HepG2 (cell line): ENCODE data around the gene MCRIP2. TPM values are rescaled to one million over a fixed set of nuclear protein-coding genes. Genes with fewer than 3 reads are reported as not detected.
A peak's percentile ranks its signal among the peaks of the same experiment; 100 is the strongest.

Experiments
- AGO1 ChIP-seq: fragments of 200-400 bp; formaldehyde crosslinking; IDR thresholded peaks from 2 replicates; pipeline ENCODE4 v1.6.1; 2017; ENCODE audit warnings: mild to moderate bottlenecking, low read depth, low read length, moderate library complexity; ENCODE audit not compliant: poor library complexity, severe bottlenecking
- BORCS8-MEF2B ChIP-seq: sonication (generic); formaldehyde crosslinking; IDR thresholded peaks from 2 replicates; pipeline ENCODE4 v1.8.0; 2022; ENCODE audit warnings: mild to moderate bottlenecking, missing genetic modification reagents
- CHD2 ChIP-seq: IDR thresholded peaks from 2 replicates; pipeline ENCODE4 v1.6.1; 2011; ENCODE audit warnings: low read depth, low read length, improper control_type of control experiment
- CREB1 ChIP-seq, 2 experiments: fragments of 450-650 bp in 1 of 2; IDR thresholded peaks; 2 replicates each; pipeline ENCODE4 v1.6.1; 2016 to 2017; ENCODE audit warnings: control low read depth in 1 of 2, mild to moderate bottlenecking in 1 of 2, missing compliant biosample characterization in 1 of 2, missing genetic modification characterization in 1 of 2
- HES4 ChIP-seq: sonication (generic); formaldehyde crosslinking; IDR thresholded peaks from 2 replicates; pipeline ENCODE4 v1.9.0; 2021; ENCODE audit warnings: mild to moderate bottlenecking, missing genetic modification reagents, borderline replicate concordance
- ISL2 ChIP-seq: sonication (generic); formaldehyde crosslinking; IDR thresholded peaks from 2 replicates; pipeline ENCODE4 v1.5.0; 2020; ENCODE audit warnings: missing genetic modification reagents
- MEF2D ChIP-seq: sonication (generic); formaldehyde crosslinking; IDR thresholded peaks from 2 replicates; pipeline ENCODE4 v1.5.1; 2020; ENCODE audit warnings: mild to moderate bottlenecking, missing genetic modification reagents
- POLR2A ChIP-seq, 2 experiments: IDR thresholded peaks; 2 replicates each; pipeline ENCODE4 v1.6.1; 2011; ENCODE audit warnings: low read depth in 2 of 2, low read length in 2 of 2, mild to moderate bottlenecking in 1 of 2, moderate library complexity in 1 of 2; ENCODE audit not compliant: insufficient read depth in 1 of 2
- POLR2G ChIP-seq: fragments of 200-400 bp; formaldehyde crosslinking; IDR thresholded peaks from 2 replicates; pipeline ENCODE4 v1.6.1; 2018; ENCODE audit warnings: mild to moderate bottlenecking, low read depth, low read length, moderate library complexity
- RBFOX2 ChIP-seq: fragments of 200-400 bp; formaldehyde crosslinking; IDR thresholded peaks from 2 replicates; pipeline ENCODE4 v1.6.1; 2017; ENCODE audit warnings: low read depth, mild to moderate bottlenecking, low read length
- TCF12 ChIP-seq, 2 experiments: fragments of 450-650 bp in 1 of 2; sonication (generic) in 1 of 2; formaldehyde crosslinking in 1 of 2; IDR thresholded peaks; 2 replicates each; pipeline versions ENCODE4 v1.6.1 to v1.8.0; 2017 to 2022; ENCODE audit warnings: antibody characterized with exemption in 1 of 2, mild to moderate bottlenecking in 1 of 2, missing genetic modification reagents in 1 of 2, moderate library complexity in 1 of 2
- ZNF253 ChIP-seq: sonication (generic); formaldehyde crosslinking; IDR thresholded peaks from 2 replicates; pipeline ENCODE4 v1.8.0; 2022; ENCODE audit warnings: mild to moderate bottlenecking, missing genetic modification reagents, borderline replicate concordance
- ZNF546 ChIP-seq: sonication (generic); formaldehyde crosslinking; conservative IDR thresholded peaks from 2 replicates; pipeline ENCODE4 v1.8.1; 2023; ENCODE audit warnings: mild to moderate bottlenecking, missing genetic modification reagents
- ZNF761 ChIP-seq: sonication (generic); formaldehyde crosslinking; conservative IDR thresholded peaks from 2 replicates; pipeline ENCODE4 v1.4.0; 2020; ENCODE audit warnings: mild to moderate bottlenecking, missing genetic modification reagents
- polyA plus RNA-seq, 8 experiments: library from polyadenylated mRNA; depleted of rRNA in 3 of 8; stranded (reverse) in 7 of 8; unstranded in 1 of 8; fragments of >200 nt; fragmentation: Illumina TruSeq in 4 of 8; extraction: Trizol in 4 of 8; gene quantifications; 2 replicates each; pipeline versions ENCODE4 v1.2.1 to v1.2.3, GENCODE V29; 2011 to 2016; ENCODE audit warnings: low read depth in 4 of 8, missing spikeins in 1 of 8, mixed read lengths in 1 of 8; ENCODE audit not compliant: insufficient read depth in 1 of 8
- total RNA-seq, 5 experiments: library from RNA; depleted of rRNA; stranded (reverse); fragments of >200 nt; fragmentation: Illumina TruSeq; extraction: Trizol; gene quantifications; 2 replicates each; pipeline ENCODE4 v1.2.3, GENCODE V29; 2016; ENCODE audit warnings: low read depth in 1 of 5
- TF ChIP-seq, protein P1 (sequence below): IDR thresholded peaks from 2 replicates; pipeline ENCODE4 v1.6.1; 2016; ENCODE audit warnings: low read depth, control low read depth
- TF ChIP-seq, protein P2 (sequence below): sonication (generic); formaldehyde crosslinking; IDR thresholded peaks from 2 replicates; pipeline ENCODE4 v1.8.0; 2022; ENCODE audit warnings: missing genetic modification reagents, low read depth, mild to moderate bottlenecking, borderline replicate concordance
- TF ChIP-seq, protein P3 (sequence below), 2 experiments: sonication (generic) in 1 of 2; formaldehyde crosslinking in 1 of 2; IDR thresholded peaks; 2 replicates each; pipeline versions ENCODE4 v1.4.0 to v1.6.1; 2016 to 2020; ENCODE audit warnings: borderline replicate concordance in 1 of 2, low read depth in 1 of 2, mild to moderate bottlenecking in 1 of 2, missing genetic modification reagents in 1 of 2
- TF ChIP-seq, protein P4 (sequence below): sonication (generic); formaldehyde crosslinking; IDR thresholded peaks from 2 replicates; pipeline ENCODE4 v1.4.0; 2020; ENCODE audit warnings: missing genetic modification reagents
- TF ChIP-seq, protein P5 (sequence below): sonication (generic); formaldehyde crosslinking; conservative IDR thresholded peaks from 2 replicates; pipeline ENCODE4 v1.4.0; 2020; ENCODE audit warnings: missing genetic modification reagents

The MCRIP2 gene
- total and polyA plus RNA-seq, 2 of the 13 experiments (the other 11 are each of a cell fraction or from before 2014, with no cell fraction given), result 39.6 to 76.7 TPM

DNA sequence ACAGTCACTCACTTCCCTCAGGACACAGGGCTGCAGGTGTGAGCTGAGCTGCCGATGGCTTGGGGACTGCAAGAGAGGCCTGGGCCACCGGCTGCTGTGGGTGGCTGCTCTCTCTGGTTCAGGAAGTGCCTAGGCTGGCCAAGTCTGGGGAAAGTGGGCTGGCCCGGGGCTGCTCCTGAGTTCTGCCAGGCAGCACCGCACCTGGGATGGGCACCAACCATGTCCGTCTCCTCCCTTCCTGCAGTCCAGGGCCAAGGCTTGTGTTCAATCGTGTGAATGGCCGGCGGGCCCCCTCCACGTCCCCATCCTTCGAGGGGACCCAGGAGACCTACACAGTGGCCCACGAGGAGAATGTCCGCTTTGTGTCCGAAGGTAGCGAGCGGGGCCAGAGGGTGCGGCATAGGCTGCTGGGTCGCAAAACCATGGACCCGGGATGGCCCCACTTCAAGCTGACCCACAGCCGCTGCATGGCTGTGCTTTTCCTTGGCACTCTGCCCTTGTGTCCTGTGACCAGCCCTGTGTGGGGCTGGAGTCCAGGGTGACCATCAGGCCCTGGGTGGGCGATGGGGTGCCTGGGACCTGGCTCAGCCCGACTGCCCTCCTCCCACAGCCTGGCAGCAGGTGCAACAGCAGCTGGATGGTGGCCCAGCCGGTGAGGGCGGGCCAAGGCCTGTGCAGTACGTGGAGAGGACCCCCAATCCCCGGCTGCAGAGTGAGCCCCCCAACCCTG is 5.7 kb downstream of the MCRIP2 start (continued):
- TF ChIP-seq, protein P1, sequence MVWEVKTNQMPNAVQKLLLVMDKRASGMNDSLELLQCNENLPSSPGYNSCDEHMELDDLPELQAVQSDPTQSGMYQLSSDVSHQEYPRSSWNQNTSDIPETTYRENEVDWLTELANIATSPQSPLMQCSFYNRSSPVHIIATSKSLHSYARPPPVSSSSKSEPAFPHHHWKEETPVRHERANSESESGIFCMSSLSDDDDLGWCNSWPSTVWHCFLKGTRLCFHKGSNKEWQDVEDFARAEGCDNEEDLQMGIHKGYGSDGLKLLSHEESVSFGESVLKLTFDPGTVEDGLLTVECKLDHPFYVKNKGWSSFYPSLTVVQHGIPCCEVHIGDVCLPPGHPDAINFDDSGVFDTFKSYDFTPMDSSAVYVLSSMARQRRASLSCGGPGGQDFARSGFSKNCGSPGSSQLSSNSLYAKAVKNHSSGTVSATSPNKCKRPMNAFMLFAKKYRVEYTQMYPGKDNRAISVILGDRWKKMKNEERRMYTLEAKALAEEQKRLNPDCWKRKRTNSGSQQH (CRISPR knock-in tag), result no peak
- TF ChIP-seq POLR2G (peak; percentile 52; the same call in 1 of the 2 replicates), CREB1 (IDR thresholded peaks at IDR 0.05) (no peak), CREB1 (CRISPR knock-in tag; IDR thresholded peaks at IDR 0.05) (no peak), TCF12 (IDR thresholded peaks at IDR 0.05) (no peak), TCF12 (CRISPR knock-in tag; IDR thresholded peaks at IDR 0.05) (no peak), MEF2D (CRISPR knock-in tag) (no peak), POLR2A (IDR thresholded peaks at IDR 0.05; ENCODE audit: insufficient read depth in 1 of 2, low read depth in 2 of 2, low read length in 2 of 2) (peak in 1 of 2 experiments; percentile 65; a peak in 2 of 4 replicates), ZNF761 (CRISPR knock-in tag) (0 out of 2 replicates have a peak, but pooled peaks have one; percentile 3), HES4 (CRISPR knock-in tag) (no peak), ZNF253 (CRISPR knock-in tag) (no peak), BORCS8-MEF2B (no peak), RBFOX2 (peak; percentile 82), ZNF546 (CRISPR knock-in tag) (no peak), AGO1 (peak; percentile 94), CHD2 (no peak), ISL2 (CRISPR knock-in tag) (no peak)
- TF ChIP-seq, protein P2, sequence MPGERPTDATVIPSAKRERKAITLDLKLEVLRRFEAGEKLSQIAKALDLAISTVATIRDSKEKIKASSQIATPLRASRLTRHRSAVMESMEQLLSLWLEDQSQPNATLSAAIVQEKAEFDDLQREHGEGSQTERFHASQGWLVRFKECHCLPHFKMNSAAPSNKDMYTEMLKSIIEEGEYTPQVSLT, result no peak
- TF ChIP-seq, protein P3, sequence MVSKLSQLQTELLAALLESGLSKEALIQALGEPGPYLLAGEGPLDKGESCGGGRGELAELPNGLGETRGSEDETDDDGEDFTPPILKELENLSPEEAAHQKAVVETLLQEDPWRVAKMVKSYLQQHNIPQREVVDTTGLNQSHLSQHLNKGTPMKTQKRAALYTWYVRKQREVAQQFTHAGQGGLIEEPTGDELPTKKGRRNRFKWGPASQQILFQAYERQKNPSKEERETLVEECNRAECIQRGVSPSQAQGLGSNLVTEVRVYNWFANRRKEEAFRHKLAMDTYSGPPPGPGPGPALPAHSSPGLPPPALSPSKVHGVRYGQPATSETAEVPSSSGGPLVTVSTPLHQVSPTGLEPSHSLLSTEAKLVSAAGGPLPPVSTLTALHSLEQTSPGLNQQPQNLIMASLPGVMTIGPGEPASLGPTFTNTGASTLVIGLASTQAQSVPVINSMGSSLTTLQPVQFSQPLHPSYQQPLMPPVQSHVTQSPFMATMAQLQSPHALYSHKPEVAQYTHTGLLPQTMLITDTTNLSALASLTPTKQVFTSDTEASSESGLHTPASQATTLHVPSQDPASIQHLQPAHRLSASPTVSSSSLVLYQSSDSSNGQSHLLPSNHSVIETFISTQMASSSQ (IDR thresholded peaks at IDR 0.05; ENCODE audit: low read depth), result no peak
- TF ChIP-seq, protein P3 (CRISPR knock-in tag; IDR thresholded peaks at IDR 0.05; ENCODE audit: borderline replicate concordance), result 0 out of 2 replicates have a peak, but pooled peaks have one; percentile 4
- TF ChIP-seq, protein P4, sequence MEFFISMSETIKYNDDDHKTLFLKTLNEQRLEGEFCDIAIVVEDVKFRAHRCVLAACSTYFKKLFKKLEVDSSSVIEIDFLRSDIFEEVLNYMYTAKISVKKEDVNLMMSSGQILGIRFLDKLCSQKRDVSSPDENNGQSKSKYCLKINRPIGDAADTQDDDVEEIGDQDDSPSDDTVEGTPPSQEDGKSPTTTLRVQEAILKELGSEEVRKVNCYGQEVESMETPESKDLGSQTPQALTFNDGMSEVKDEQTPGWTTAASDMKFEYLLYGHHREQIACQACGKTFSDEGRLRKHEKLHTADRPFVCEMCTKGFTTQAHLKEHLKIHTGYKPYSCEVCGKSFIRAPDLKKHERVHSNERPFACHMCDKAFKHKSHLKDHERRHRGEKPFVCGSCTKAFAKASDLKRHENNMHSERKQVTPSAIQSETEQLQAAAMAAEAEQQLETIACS (CRISPR knock-in tag), result no peak
- TF ChIP-seq, protein P5, sequence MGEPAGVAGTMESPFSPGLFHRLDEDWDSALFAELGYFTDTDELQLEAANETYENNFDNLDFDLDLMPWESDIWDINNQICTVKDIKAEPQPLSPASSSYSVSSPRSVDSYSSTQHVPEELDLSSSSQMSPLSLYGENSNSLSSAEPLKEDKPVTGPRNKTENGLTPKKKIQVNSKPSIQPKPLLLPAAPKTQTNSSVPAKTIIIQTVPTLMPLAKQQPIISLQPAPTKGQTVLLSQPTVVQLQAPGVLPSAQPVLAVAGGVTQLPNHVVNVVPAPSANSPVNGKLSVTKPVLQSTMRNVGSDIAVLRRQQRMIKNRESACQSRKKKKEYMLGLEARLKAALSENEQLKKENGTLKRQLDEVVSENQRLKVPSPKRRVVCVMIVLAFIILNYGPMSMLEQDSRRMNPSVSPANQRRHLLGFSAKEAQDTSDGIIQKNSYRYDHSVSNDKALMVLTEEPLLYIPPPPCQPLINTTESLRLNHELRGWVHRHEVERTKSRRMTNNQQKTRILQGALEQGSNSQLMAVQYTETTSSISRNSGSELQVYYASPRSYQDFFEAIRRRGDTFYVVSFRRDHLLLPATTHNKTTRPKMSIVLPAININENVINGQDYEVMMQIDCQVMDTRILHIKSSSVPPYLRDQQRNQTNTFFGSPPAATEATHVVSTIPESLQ (CRISPR knock-in tag), result no peak
